ENCODE results near the gene DLGAP1.

The DLGAP1 gene

DNA sequence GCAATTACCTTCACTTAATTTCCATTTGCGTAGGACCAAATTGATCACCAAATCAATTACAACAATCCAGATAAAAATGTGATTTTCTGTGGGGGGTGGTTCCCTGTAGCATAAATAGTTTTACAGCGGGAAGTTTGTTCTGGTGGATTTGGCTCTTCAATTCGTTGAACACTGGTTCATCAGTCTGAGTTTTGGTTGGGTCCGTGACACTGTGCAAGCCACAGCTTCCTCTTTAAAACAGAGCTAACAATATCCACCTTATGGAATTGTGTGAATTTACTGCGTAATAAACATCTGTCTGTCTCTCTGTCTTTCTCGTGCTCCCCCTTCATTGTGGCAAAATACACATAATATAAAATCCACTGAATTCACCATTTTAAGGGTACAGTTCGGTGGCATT, 694.4 kb downstream of the DLGAP1 start:
- no peak for DNase-seq (ENCODE audit: low spot score)

DNA sequence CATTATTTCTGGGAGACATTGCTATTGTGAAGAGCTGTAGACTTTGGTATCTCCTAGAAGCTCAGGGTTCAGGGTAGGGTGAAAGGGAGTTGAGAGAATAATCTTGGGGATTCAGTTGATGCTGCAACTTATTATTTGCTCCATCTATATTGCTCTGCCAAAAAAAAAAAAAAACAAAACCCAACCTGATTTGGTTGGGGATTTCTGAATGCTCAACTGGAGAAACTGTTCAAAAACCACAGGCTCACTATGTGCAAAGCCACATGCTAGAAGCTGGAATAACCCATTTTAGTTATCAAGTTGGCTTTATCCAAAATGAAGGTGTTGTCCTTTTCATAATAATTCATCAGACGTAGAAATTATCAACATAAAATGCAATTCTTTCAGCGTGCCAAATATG, 696.0 kb downstream of the DLGAP1 start:
- DNase-seq (ENCODE audit: low spot score) = no peak

DNA sequence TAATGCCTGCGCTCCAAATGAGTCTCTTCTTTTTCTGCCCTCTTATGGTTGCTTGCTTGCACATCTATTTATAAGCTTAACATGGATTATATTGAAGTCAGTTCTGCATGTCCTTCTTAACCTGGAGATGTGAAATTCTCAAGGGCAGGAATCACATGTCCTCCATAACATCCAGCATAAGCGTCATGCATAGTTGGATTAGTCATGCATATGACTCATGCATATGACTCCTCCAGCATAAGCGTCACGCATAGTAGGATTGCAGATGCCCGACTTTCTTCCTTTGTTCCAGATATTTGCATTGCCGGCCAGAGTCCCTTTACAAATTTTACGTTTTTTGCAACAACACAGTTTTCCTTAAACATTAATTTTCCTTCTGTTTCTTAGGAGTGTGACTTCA, 696.6 kb downstream of the DLGAP1 start:
- DNase-seq (ENCODE audit: low spot score) = no peak

DNA sequence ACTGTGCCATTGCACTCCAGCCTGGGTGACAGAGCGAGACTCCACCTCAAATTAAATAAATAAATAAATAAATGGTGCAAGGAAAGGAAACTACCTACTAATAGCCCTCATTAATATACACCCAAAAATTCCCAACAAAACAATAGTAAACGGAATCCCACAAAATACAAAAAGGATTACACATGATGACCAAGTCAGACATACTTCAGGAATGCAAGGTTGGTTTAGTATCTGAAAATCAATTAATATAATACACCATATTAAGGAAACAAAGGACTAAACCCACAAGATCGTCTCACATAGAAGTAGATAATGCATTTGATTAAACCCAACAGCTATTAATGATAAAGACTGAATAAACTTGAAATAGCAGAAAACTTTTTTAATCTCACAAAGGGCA, 697.7 kb downstream of the DLGAP1 start:
- DNase-seq (ENCODE audit: low spot score) = no peak

DNA sequence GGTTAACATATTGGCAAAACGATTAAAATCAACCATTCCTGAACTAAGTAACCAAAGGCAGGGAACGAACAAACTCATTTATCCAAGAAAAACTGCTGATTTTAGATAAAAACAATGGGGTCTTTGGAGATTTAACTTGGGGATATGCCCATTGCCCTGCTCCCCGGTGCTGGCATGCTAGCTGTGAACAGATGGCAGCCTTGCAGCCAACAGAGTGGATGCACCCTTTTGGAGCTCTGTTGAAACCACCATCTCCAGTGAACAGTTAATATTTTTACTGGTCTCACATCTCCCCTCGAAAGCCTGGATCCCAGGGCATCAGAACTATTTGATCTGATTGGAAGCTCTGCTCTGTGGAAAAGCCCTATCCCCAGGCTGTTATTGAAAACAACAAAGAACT, 702.0 kb downstream of the DLGAP1 start:
- DNase-seq (ENCODE audit: low spot score) = no peak

DNA sequence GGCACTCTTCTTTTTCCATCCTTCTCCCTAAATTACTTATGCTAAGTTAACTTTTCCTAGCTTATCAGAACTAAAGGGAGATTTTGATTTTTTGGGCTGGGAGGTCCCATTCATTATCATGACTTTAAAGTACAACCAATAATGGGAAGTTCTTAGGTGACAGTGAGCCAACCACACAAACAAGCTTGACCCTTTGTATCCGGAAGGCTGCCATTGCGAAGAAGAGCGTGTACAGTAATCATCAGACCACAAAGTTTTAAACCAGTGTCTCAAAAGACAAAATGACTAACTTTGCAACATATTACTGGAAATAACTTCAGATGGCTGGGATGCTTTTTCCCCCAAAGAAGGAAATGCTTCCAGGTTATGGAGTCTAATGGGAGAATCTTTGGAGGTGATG, 707.0 kb downstream of the DLGAP1 start:
- no peak for DNase-seq (ENCODE audit: low spot score)

DNA sequence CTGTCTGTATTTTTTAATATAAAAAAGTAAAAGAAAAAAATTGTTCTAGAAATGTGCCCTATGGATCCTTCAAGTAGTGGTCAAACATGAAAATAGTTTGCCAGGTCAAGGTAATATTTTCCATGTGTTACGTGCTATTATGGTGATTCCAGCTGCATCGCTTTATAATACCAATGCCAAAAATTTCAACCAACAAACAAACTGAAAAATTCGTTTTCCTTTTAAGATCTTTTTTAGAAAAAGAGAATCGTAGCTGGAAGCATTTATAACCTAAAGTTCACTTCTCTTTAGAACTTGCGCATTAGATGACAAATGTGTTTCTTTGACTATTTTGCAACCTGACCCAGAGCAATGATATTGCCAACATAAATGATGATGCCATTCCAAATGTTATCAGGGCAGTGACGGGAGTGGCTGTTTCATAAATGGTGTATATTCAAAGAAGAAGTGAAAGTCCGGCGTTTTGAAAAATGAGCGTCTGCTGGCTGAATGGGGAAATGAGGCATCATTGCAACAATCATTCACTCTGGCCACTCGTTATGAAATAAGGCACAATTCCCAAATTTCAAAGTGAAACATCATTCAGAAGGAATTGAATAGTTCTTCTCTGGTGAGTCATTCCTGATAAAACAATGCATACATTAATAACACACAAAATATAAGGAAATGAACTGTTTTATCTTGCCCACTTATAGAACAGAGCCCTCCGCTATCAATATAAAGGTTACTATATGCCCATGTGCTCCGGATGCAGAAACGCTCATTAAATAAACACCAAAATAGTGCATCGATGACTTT, 707.7 kb downstream of the DLGAP1 start:
- DNase-seq (ENCODE audit: low spot score) = no peak

DNA sequence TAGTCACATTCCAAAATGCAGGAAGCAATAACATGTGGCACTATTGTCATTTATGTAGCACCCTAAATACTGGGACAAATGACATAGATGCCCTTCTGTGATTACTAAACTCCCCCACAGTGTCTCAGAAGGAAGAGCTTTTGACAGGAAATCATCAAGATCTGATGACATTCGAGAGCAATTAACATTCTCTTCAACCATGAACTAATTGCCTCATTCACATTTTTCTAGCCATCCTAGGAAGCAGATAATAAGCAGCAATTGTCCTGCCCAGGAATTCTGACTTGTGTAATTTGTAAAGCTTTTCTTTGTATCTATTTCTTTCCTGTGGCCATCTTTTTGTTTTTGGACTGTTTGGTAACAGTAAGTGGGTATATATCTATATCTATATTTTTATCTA, 712.6 kb downstream of the DLGAP1 start:
- no peak for DNase-seq (ENCODE audit: low spot score)

DNA sequence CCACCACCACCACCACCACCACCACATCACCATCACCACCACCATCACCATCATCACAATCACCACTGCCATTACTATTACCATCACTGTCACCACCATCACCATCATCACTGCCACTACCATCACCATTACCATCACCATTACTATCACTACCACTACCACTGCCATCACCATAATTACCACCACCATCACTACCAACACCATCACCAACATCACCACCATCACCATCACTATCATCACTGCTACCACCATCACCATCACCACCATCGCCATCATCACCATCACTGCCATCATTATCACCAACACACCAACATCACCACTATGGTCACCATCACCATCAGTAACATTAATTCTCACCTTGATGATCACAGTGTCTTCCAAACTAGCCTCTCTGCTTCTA, 713.8 kb downstream of the DLGAP1 start:
- no peak for DNase-seq (ENCODE audit: low spot score)

DNA sequence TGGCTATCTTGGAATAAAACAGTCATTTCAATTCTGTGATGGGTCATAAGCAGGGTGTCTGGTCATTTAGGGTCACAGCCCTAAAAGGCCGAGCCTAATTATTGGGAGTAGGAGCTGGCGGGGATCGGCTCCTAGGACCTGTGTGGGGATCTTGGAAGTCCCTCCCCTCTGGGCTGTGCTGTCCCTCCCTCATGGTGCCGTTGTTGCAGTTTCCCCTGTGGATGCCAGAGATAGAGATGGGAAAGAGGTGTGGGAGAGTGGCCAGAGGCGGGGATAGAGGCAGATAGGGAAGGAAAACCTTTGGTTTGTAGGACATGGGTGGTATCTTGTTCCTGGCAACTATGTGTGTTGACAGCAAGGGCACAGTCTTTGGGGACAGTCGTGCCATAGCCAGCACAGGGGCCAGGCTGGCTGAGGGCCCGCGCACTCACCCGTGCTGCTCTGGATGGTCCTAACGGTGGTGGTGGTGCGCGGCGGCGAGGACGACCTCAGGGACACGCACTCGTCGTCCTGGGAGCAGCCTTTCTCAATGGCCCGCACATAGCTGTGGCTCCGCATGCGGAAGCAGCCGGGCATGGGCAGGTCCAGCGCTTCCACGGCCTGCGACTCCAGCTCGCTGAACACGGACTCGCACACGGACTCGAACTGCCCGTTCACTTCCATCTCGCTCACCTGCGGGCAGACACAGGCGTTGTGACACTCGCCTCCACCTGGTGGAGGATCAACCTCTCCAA, 726.2 kb downstream of the DLGAP1 start:
- DNase-seq (ENCODE audit: low spot score) = no peak

DNA sequence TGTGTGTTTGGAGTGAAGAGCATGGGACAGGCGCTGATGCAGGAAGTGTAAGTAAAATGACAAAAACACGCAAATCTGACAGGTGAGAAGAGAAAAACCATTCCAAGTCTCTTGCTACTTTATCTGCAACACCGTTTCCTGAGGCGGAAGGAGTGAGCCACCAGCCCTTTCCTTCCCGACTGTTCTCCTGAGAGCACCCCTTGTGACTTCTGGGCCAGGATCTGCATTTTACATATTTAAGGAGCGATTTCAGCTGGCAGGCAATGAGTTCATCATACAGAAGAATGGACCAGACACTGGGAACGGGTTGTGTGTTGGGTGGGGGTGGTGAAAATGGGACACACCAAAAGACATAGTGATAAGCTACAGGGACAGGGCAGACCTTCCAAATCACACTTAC, 727.8 kb downstream of the DLGAP1 start:
- no peak for DNase-seq (ENCODE audit: low spot score)

DNA sequence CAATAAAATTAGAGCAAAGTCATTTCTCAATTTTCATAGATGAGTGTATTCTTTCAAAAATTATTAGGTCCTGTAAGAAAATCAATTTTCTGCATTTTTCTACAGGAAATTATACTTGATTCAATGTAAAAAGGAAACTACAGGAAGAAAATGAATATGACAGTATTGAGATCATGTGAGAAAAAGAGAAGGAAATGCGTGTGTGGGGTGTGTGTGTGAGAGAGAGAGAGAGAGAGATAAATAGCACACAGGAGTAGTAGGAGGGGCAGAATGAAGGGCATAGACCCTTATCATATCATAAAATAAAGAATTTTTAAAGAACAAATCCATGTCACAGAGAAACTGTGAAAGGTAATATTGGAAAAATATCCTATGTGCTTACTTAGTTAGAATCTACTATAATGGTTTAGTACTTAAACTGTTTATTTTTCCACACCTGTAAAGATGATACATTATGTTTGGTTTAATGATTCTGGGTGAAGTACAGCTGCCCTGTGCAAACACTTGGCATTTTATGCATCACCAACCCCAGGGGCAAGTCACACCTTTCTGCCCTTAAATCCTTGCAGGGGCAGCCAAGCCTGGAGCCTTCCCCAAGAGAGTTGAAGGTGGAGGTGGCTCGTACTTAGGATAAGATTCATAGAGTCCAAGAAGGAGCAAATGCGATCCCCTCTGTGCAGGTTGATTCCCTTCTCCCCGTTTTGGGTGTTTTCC, 728.7 kb downstream of the DLGAP1 start:
- no peak for DNase-seq (ENCODE audit: low spot score)

DNA sequence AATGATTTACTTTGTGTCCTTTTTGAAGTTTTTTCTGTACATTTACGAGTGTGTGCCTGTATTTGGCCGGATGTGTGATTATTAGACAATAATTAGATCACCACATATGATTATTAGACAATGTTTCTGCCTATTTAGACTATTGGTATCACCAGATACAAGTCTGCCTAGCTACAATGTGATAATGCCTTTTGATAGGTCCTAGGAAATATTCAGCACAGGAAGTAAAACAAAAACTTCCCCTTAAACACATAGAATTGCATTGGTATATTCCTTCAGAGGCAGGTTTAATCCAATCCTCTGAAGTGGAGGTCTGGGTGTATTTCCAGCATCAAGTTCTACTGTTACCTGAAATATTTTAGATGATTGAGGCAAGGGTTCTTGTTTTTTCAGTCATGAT, 730.0 kb downstream of the DLGAP1 start:
- DNase-seq (ENCODE audit: low spot score) = no peak

DNA sequence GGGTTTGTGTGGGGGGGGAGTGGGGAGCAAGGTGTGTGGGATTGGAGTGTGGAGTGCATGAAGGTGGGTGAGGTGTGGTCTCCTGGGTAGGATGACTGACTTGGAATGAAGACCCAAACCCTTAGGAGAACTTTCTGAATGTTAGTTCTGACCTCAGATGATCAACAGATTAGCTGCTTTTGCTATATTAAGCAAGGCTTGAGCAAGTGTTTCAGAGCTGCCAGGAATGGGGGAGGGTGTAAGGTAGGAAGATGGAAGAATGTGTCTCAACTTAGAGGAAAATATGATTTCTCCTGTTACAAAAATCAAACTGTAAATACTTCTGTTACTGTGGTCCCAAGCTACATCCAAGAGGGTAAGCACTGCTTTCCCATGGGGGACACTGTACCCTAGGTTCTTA, 731.6 kb downstream of the DLGAP1 start:
- DNase-seq (ENCODE audit: low spot score) = no peak

DNA sequence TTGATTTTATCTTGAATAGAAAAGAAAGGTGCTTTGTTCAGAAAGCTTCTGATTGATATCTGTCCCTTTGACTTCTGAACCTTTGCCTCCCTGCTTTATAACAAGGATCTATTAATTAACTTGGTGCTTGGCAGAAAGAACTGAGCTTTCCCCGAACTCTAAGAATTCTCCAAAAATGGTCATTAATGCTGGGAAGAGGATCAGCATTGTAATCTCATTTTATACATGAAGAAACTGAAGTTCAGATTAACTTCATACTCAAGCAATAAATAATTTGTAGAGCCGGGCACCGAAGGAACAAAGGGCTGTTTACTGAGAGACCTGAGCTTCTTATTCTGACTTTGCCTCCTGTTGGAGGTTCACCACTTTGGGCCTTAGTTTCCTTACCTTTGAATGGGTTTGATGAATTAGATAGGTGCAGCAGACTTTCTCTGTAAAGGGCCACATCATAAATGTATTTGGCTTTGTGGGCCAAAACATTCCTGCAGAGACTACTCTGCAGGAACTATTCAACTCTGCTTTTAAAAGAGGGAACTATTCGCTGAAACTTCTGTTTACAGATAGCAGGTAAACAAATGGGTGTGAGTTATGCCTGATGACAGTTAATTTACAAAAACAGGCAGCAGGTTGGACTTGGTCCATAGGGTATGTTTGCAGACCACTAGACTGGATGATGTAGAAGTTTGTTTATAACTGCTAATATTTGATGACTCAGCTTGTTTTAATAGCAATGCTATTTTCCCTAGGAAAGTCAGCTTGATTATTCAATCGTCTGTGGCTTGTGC, 732.3 kb downstream of the DLGAP1 start:
- no peak for DNase-seq (ENCODE audit: low spot score)

DNA sequence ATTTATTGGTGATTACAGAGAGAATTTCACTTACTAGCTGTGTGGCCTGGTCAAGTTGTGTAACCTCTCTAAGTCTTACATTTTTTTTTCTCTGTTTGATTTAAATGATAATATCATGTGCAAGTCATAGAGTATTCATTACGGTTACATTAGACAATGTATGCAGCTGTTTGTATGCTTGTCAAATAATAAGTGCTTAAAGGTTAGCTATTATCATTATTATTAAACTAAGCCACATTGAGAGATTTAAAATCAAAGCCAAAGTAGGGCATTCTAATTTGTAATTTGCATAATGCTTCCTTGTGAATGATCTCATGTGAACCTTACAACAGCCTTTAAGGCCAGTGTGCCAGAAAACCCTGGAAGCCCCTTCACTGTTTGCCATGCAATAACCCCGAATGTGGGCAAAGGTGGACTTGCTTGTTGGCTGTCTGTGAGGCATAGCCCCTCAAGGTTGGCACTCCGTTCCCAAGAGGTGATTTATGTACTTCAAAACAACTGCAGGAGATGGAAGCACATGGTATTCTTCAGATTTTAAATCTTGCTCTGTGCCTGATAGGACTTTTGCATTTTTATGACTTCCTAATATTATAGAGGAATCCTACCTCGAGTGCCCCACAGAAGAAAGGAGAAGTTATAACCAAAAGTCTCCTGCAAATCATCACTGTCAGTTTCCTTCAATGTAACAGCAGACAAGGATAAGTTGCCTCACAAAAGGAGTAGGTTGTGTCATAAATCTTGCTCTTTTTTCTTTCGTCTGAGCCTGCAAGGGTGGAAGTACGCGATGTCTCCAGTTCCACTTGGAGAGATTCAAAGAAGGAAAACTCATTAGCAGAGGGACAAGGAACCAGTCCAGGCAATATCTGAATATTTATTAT, 733.1 kb downstream of the DLGAP1 start:
- no peak for DNase-seq (ENCODE audit: low spot score)

DNA sequence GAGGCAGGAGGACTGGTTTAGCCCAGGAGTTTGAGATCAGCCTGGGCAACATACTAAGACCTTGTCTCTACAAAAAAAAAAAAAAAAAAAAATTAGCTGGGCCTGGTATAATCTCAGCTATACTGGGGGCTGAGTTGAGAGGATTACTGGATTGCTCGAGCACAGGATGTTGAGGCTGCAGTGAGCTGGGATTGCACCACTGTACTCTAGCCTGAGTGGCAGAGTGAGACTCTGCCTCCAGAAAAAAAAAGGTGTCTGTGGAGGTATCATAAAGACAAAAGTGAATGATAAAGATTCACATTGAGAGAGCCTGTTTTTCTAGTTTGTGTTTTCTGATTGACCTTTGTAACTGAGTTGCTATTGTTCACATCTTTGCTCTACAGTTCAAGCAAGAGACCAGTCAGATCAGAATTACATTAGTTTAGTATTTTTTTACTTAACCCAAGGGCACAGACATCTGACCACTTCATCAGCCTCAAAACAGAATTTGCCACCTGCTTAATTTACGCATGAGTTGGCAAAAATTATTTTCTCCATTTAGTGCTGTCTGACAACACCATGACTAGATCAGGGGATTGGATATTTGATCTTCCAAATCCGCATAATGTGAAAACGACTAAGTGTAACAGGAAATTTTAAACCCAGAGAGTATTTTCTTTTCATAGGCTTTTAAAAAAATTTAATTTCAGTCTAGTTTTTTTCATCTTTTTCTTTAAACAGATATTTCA, 734.1 kb downstream of the DLGAP1 start:
- no peak for DNase-seq (ENCODE audit: low spot score)

DNA sequence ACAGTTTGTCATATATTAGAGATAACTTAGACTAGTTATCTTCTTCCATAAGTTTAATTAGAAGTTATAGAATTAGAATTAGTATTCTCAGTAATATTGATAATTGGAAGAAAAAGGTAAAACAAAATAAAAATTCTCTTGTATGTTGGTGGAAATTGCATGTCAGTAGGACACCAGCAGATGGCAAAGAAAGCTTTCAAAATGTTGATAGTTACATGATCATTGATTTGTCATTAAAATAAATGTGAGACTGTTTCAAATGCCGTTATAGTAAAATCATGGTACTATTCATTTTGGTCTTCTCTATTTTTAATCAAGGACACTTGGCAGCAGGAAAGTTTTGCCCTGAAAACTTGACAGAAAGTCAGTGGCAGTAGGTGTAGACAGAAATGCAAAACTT, 734.9 kb downstream of the DLGAP1 start:
- no peak for DNase-seq (ENCODE audit: low spot score)

DNA sequence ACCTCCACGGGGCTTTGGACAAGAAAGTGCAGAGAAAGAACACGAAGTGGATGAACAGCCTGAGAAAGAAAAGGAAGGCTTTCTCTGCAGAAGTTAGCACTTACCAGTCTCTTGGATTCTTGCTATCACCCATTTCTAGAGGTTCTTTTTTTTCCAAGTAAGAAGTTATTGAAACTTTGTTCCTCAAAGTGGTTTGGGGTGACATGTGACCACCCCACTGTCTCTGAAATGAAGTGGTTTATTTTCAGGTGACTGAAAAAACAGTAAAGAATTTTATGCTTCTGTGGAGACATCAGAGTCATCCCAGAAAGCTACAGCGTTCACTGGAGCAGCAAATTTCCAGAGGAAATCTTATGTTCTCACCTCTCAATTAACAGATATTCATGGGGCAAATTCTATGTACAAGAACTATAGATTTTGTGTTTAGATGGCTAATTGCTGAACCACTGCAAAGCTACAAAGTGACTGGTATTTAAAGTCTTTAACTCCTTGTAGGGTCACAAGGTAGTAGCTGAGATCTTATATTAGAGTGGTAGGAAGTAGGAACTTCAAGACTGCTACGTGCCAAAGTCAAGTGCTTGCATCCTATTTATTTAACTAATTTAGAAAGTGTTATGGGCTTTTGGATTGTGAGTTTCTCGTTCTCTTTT, 737.6 kb downstream of the DLGAP1 start:
- DNase-seq (ENCODE audit: low spot score) = no peak

DNA sequence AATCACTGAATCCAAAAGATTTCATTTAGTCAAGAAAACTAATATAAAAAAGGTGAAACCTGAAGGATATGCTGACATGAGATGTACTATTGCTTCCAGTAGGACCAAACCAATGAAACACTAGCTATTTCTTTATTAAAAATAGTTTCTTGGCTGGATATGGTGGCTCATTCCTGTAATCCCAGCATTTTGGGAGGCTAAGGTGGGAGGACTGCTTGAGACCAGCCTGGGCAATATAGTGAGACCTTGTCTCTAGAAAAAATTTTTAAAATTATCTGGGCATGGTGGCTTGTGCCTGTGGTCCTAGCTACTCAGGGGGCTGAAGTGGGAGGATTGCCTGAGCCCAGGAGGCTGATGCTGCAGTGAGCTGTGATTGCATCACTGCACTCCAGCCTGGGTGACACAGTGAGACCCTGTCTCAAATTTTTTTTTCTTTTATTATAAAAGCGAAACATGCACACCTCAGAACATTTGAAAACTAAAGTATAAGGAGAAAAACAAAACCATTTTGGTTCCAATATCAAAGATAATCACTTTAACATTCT, 738.9 kb downstream of the DLGAP1 start:
- no peak for DNase-seq (ENCODE audit: low spot score)

Measured in iPS-NIHi11 (cell line).